RWPE2 (cell line): Measurements from ENCODE around the gene ANK2.

Source experiments
- ATAC-seq: fragments of 200-7000 bp; cut with Tn5 transposase; 3 replicates; pipeline ENCODE4 v1.9.1; 2021; ENCODE audit warnings: low read depth
- DNase-seq: peaks from one replicate; pipeline ENCODE4 v3.0.0-alpha.2; 2020; ENCODE audit warnings: low spot score
- H3K27ac ChIP-seq: fragments of 450-650 bp; 2 replicates; pipeline ENCODE4 v1.5.1; 2017; ENCODE audit warnings: mild to moderate bottlenecking; ENCODE audit not compliant: poor library complexity, severe bottlenecking
- H3K27me3 ChIP-seq: fragments of 250-450 bp; sonication (Bioruptor Pico); 2 replicates; pipeline ENCODE4 v1.5.1; 2021; ENCODE audit warnings: mild to moderate bottlenecking, moderate library complexity; ENCODE audit not compliant: insufficient read depth, poor library complexity, severe bottlenecking
- H3K36me3 ChIP-seq: fragments of 250-450 bp; sonication (Bioruptor Pico); 2 replicates; pipeline ENCODE4 v1.5.1; 2020; ENCODE audit warnings: low read depth, mild to moderate bottlenecking, moderate library complexity
- H3K4me1 ChIP-seq: fragments of 250-450 bp; sonication (Bioruptor Pico); 2 replicates; pipeline ENCODE4 v1.5.1; 2021; ENCODE audit warnings: mild to moderate bottlenecking, moderate library complexity; ENCODE audit not compliant: insufficient read depth, poor library complexity, severe bottlenecking
- H3K4me3 ChIP-seq: fragments of 250-450 bp; sonication (Bioruptor Pico); 2 replicates; pipeline ENCODE4 v1.5.1; 2021; ENCODE audit warnings: mild to moderate bottlenecking, moderate library complexity; ENCODE audit not compliant: severe bottlenecking
- H3K9me3 ChIP-seq: fragments of 250-450 bp; sonication (Bioruptor Pico); 2 replicates; pipeline ENCODE4 v1.5.1; 2021; ENCODE audit warnings: mild to moderate bottlenecking, moderate library complexity; ENCODE audit not compliant: severe bottlenecking
- TF ChIP-seq, protein P1 (sequence below): fragments of 450-650 bp; IDR thresholded peaks from one replicate; pipeline ENCODE4 v1.5.1; 2017; ENCODE audit warnings: mild to moderate bottlenecking, moderate library complexity; ENCODE audit not compliant: poor library complexity, severe bottlenecking

Gene ANK2

DNA sequence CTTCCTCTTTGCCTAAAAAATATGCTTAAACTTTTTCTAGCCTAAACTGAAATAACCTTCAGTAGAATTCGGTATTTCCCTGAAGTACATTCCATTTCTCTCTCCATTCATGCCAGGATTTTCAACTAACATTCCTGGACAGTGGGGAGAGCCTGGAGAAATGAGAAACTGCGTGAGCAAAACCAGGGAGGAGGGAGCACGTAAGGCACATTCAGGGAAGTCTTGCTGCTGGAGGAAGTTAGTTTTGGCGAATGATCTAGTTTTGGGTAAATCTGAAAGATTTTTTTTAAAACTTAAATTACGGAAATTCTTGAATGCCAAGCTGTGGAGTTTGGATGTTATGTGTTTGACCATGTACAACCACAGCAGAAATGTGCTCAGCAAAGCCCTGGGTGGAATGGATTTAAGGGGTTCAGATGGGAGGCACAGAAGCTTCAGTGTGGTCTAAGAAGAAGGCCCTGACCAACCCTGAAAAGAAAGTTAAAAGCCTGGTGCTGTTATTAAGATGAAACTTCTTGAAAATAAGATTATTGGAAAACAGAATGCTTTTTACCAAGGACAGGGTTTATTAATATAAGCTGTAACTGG lies 347.8 kb downstream of the ANK2 start:
- no peak for ATAC-seq
- H3K9me3 ChIP-seq: no peaks in the 10 kb centered on the region
- no peak overlapping the region for H3K27ac ChIP-seq
- DNase-seq: no peak
- H3K4me1 ChIP-seq: no peaks in the 10 kb centered on the region
- TF ChIP-seq, protein P1, sequence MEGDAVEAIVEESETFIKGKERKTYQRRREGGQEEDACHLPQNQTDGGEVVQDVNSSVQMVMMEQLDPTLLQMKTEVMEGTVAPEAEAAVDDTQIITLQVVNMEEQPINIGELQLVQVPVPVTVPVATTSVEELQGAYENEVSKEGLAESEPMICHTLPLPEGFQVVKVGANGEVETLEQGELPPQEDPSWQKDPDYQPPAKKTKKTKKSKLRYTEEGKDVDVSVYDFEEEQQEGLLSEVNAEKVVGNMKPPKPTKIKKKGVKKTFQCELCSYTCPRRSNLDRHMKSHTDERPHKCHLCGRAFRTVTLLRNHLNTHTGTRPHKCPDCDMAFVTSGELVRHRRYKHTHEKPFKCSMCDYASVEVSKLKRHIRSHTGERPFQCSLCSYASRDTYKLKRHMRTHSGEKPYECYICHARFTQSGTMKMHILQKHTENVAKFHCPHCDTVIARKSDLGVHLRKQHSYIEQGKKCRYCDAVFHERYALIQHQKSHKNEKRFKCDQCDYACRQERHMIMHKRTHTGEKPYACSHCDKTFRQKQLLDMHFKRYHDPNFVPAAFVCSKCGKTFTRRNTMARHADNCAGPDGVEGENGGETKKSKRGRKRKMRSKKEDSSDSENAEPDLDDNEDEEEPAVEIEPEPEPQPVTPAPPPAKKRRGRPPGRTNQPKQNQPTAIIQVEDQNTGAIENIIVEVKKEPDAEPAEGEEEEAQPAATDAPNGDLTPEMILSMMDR: no peak
- H3K36me3 ChIP-seq: no peaks in the 10 kb centered on the region
- H3K27me3 ChIP-seq: no peaks in the 10 kb centered on the region
- no peak overlapping the region for H3K4me3 ChIP-seq

DNA sequence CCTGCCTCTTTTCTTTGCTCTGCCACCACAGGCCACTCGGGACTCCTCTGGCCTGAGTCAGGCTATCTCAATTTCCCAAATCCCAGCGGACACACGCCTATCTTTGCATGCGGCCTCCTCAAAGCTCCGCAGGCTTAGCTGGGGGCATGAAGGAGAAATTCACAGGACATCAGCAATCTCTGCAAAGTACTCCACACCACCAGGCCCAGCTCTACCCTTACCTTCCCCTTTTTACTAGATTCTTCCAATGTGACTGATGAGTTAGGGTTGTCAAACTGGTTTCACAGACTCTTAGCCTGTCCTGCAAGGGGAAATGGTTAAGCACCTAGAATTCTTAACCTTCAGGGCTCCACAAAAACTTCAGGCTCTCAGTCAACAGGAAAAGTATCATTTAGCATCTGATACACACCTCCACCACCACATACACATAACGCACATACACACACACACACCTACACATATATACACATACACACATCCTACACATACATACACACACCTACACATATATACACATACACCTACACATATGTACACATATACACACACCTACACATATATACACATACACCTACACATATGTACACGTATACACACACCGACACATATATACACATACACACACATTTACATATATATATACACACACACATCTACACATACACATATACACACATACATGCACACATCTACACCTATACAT lies 349.1 kb downstream of the ANK2 start:
- Histone ChIP-seq H3K4me3 (no peak overlapping the region), H3K36me3 (no peaks in the 10 kb centered on the region), H3K27ac (no peak overlapping the region), H3K27me3 (no peaks in the 10 kb centered on the region), H3K9me3 (no peaks in the 10 kb centered on the region), H3K4me1 (no peaks in the 10 kb centered on the region)
- TF ChIP-seq, protein P1: no peak
- DNase-seq (no peak), ATAC-seq (no peak)

DNA sequence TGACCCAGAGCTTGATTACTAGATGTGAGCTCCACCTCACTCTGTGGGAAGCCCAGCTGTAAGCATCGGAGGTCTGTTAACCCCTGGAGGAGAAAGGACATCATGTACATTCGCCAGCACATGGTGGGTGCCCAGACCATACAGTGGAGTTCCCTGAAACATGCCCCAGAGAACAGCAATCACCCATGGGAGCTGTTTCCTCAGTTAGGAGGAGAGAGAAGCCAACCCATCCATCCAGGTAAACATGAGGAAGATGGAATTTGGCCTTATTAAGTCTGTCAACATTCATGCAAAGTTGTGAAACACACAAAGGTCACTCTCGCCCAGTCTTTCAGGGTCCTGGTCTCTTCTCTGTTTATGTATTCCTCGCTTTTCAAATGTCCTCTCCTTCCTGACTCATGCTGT lies 354.7 kb downstream of the ANK2 start:
- ATAC-seq (no peak), DNase-seq (no peak)
- no peak overlapping the region for H3K27ac ChIP-seq
- H3K36me3 ChIP-seq: no peaks in the 10 kb centered on the region
- no peaks in the 10 kb centered on the region for H3K4me1 ChIP-seq
- H3K27me3 ChIP-seq: no peaks in the 10 kb centered on the region
- no peaks in the 10 kb centered on the region for H3K9me3 ChIP-seq
- no peak overlapping the region for H3K4me3 ChIP-seq
- TF ChIP-seq, protein P1: no peak

DNA sequence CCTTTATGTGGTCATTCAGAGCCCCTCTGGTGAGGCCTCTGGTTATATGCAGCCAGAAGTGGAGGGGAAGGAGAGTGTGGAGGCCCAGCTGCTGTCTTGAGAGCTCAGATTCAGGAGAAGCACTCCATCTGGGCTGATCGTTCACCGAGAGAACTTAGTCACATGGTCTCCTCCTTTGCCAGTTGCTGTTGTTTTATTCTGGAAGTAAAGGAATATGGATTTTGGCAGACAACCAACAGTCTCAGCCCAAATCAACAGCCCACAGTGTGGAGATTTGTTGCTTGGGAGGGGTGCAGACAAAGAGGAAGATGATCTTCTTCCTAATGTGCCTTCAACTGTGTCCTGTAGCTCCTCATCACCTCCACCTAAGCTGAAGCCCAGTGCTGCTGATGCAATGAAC lies 355.4 kb downstream of the ANK2 start:
- Histone ChIP-seq H3K36me3 (no peaks in the 10 kb centered on the region), H3K27me3 (no peaks in the 10 kb centered on the region), H3K4me1 (no peaks in the 10 kb centered on the region), H3K9me3 (no peaks in the 10 kb centered on the region), H3K4me3 (no peak overlapping the region), H3K27ac (no peak overlapping the region)
- TF ChIP-seq, protein P1: no peak
- ATAC-seq (no peak), DNase-seq (no peak)
